CD14-positive monocyte (primary cell): ENCODE measurements around the gene IRF9. TPM values are rescaled to one million over a fixed set of nuclear protein-coding genes. Genes with fewer than 3 reads are reported as not detected.

ENCODE experiments used
- DNase-seq, 3 donors: peaks; one replicate each; pipeline ENCODE4 v3.0.0-alpha.2; 2011 to 2022
- H2AFZ ChIP-seq: 2 replicates; pipeline ENCODE4 v1.6.0; 2012; ENCODE audit warnings: mild to moderate bottlenecking, low read depth, low read length, inconsistent platforms; ENCODE audit not compliant: insufficient read depth, poor library complexity, severe bottlenecking
- H3K27ac ChIP-seq, 2 donors: 1 replicate in 1 of 2; 2 replicates in 1 of 2; pipeline ENCODE4 v1.5.1; 2012 to 2013; ENCODE audit warnings: low read length in 2 of 2, control low read depth in 1 of 2, inconsistent platforms in 1 of 2, low read depth in 1 of 2, mild to moderate bottlenecking in 1 of 2
- H3K27me3 ChIP-seq, 2 donors: one replicate each; pipeline versions ENCODE4 v1.6.0 to v1.6.1; 2011 to 2013; ENCODE audit warnings: low read length in 2 of 2; ENCODE audit not compliant: control insufficient read depth in 2 of 2, insufficient read depth in 2 of 2
- H3K36me3 ChIP-seq, 2 donors: replicated peaks in 1 of 2; 1 replicate in 1 of 2; 2 replicates in 1 of 2; pipeline versions ENCODE4 v1.5.1 to v1.6.1; 2012 to 2013; ENCODE audit warnings: low read length in 2 of 2, control low read depth in 1 of 2, inconsistent platforms in 1 of 2, mild to moderate bottlenecking in 1 of 2; ENCODE audit not compliant: insufficient read depth in 2 of 2, control insufficient read depth in 1 of 2
- H3K4me1 ChIP-seq, 2 donors: 1 replicate in 1 of 2; 2 replicates in 1 of 2; pipeline versions ENCODE4 v1.5.1 to v1.6.1; 2012 to 2013; ENCODE audit warnings: low read length in 2 of 2, control low read depth in 1 of 2, inconsistent platforms in 1 of 2, mild to moderate bottlenecking in 1 of 2, moderate library complexity in 1 of 2; ENCODE audit not compliant: insufficient read depth in 2 of 2, control insufficient read depth in 1 of 2
- H3K4me2 ChIP-seq: replicated peaks from 2 replicates; pipeline ENCODE3; 2012; ENCODE audit warnings: low read length, moderate library complexity, mild to moderate bottlenecking; ENCODE audit not compliant: poor library complexity, severe bottlenecking; ENCODE audit errors: extremely low read depth
- H3K4me3 ChIP-seq, 3 experiments: fragments of 200-600 bp in 1 of 3; sonication (generic) in 1 of 3; replicated peaks in 1 of 3; 1 replicate in 2 of 3; 2 replicates in 1 of 3; pipeline ENCODE4 v1.5.1; 2011 to 2013; ENCODE audit warnings: low read length in 3 of 3, mild to moderate bottlenecking in 3 of 3, control low read depth in 2 of 3, low read depth in 2 of 3, inconsistent platforms in 1 of 3, moderate library complexity in 1 of 3
- H3K79me2 ChIP-seq: 2 replicates; pipeline ENCODE4 v1.6.0; 2012; ENCODE audit warnings: mild to moderate bottlenecking, control low read depth, inconsistent platforms, low read length, moderate library complexity; ENCODE audit not compliant: insufficient read depth
- H3K9ac ChIP-seq: 2 replicates; pipeline ENCODE4 v1.6.0; 2017; ENCODE audit warnings: low read length, mild to moderate bottlenecking; ENCODE audit not compliant: insufficient read depth, poor library complexity, severe bottlenecking
- H3K9me3 ChIP-seq, 2 donors: replicated peaks in 1 of 2; 1 replicate in 1 of 2; 2 replicates in 1 of 2; pipeline versions ENCODE4 v1.5.1 to v1.6.1; 2012 to 2013; ENCODE audit warnings: low read length in 2 of 2, control low read depth in 1 of 2; ENCODE audit not compliant: control insufficient read depth in 1 of 2, insufficient read depth in 1 of 2
- H4K20me1 ChIP-seq: 2 replicates; pipeline ENCODE4 v1.6.0; 2012; ENCODE audit warnings: mild to moderate bottlenecking, low read length, control low read depth, moderate library complexity; ENCODE audit not compliant: insufficient read depth
- H3K27ac Mint-ChIP-seq, 7 donors: one replicate each; pipeline ENCODE4 v1.8.0; 2020; ENCODE audit warnings: mild to moderate bottlenecking in 7 of 7, mixed read lengths in 7 of 7, moderate library complexity in 6 of 7, inconsistent platforms in 2 of 7
- H3K27me3 Mint-ChIP-seq, 3 donors: one replicate each; pipeline ENCODE4 v1.8.0; 2021 to 2022; ENCODE audit warnings: low read depth in 3 of 3, mild to moderate bottlenecking in 3 of 3, mixed read lengths in 3 of 3, moderate library complexity in 3 of 3, inconsistent platforms in 1 of 3
- H3K36me3 Mint-ChIP-seq, 2 donors: one replicate each; pipeline ENCODE4 v1.8.0; 2020; ENCODE audit warnings: mixed read lengths in 2 of 2, inconsistent platforms in 1 of 2, mild to moderate bottlenecking in 1 of 2
- H3K4me1 Mint-ChIP-seq: one replicate; pipeline ENCODE4 v1.8.0; 2020; ENCODE audit warnings: mild to moderate bottlenecking, mixed read lengths
- H3K4me3 Mint-ChIP-seq, 2 donors: one replicate each; pipeline ENCODE4 v1.8.0; 2020; ENCODE audit warnings: mild to moderate bottlenecking in 2 of 2, mixed read lengths in 2 of 2, moderate library complexity in 1 of 2
- H3K9me3 Mint-ChIP-seq, 7 donors: one replicate each; pipeline ENCODE4 v1.8.0; 2020 to 2022; ENCODE audit warnings: mixed read lengths in 7 of 7, mild to moderate bottlenecking in 6 of 7, moderate library complexity in 6 of 7, inconsistent platforms in 2 of 7
- WGBS: methylation state at CpG from one replicate; pipeline ENCODE4 v1.1.5; 2013; ENCODE audit warnings: missing lambda C conversion rate; ENCODE audit not compliant: insufficient coverage; 5-methylcytosine and 5-hydroxymethylcytosine counted together
- intact Hi-C, 2 donors: fragments of 100-400 bp; cut with micrococcal nuclease; formaldehyde crosslinking; loops; one replicate each; pipeline versions ENCODE4 v1.15.0 to v1.15.1; 2023
- polyA plus RNA-seq, 3 donors: library from polyadenylated mRNA; depleted of rRNA in 1 of 3; unstranded in 2 of 3; stranded (reverse) in 1 of 3; fragments of 300-500 nt in 2 of 3; fragments of >200 nt in 1 of 3; fragmentation: Illumina TruSeq in 2 of 3; gene quantifications; 1 replicate in 2 of 3; 2 replicates in 1 of 3; pipeline ENCODE4 v1.2.3, GENCODE V29; 2012 to 2021
- TF ChIP-seq, protein P1 (sequence below): fragments of 200-600 bp; IDR thresholded peaks from one replicate; pipeline ENCODE4 v1.8.0; 2022; ENCODE audit warnings: antibody characterized with exemption, mild to moderate bottlenecking

The IRF9 gene
- polyA plus RNA-seq, 3 donors, result 44.7 to 208 (median 56.0) TPM

DNA sequence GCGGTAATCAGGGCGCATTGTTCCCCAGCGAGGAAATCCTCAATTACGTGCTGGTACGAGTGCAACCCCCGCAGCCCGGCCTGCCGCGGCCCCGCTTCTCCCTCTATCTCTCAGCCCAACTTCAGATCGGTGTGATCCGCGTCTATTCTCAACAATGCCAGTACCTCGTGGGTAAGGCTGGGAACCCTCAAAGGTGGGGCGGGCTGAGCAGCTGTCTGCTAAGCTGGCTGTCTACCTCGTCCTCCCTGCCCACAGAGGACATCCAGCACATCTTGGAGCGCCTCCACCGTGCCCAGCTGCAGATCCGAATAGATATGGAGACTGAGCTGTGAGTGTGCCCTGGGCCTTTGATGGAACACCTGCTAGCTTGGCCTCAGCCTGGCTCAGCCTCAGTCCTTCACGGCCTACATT lies 11.8 kb downstream of the IRF9 start:
- H3K27ac Mint-ChIP-seq, result peak overlapping the region in 1 of 7 donors; percentile 37
- H3K36me3 Mint-ChIP-seq, result peaks cover 62 to 79% of the 10 kb centered on the region in 2 donors
- H3K4me3 ChIP-seq, result peak overlapping the region in 1 of 3 experiments; percentile 68
- H3K79me2 ChIP-seq, result no peaks in the 10 kb centered on the region
- DNase-seq, result no peak
- no peak overlapping the region for H3K4me2 ChIP-seq
- TF ChIP-seq, protein P1, sequence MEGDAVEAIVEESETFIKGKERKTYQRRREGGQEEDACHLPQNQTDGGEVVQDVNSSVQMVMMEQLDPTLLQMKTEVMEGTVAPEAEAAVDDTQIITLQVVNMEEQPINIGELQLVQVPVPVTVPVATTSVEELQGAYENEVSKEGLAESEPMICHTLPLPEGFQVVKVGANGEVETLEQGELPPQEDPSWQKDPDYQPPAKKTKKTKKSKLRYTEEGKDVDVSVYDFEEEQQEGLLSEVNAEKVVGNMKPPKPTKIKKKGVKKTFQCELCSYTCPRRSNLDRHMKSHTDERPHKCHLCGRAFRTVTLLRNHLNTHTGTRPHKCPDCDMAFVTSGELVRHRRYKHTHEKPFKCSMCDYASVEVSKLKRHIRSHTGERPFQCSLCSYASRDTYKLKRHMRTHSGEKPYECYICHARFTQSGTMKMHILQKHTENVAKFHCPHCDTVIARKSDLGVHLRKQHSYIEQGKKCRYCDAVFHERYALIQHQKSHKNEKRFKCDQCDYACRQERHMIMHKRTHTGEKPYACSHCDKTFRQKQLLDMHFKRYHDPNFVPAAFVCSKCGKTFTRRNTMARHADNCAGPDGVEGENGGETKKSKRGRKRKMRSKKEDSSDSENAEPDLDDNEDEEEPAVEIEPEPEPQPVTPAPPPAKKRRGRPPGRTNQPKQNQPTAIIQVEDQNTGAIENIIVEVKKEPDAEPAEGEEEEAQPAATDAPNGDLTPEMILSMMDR, result no peak
- H3K4me3 Mint-ChIP-seq, result no peak overlapping the region
- peaks cover 10 to 19% (median 16%) of the 10 kb centered on the region in 3 donors for H3K27me3 Mint-ChIP-seq
- H3K9me3 ChIP-seq, result no peaks in the 10 kb centered on the region
- H3K27ac ChIP-seq, result no peak overlapping the region
- H2AFZ ChIP-seq, result no peak overlapping the region
- H3K27me3 ChIP-seq, result no peaks in the 10 kb centered on the region
- WGBS, result 64% methylated on average over 15 of the region's 20 CpGs
- no peak overlapping the region for H3K9ac ChIP-seq
- peaks cover 31% of the 10 kb centered on the region for H3K4me1 Mint-ChIP-seq
- H4K20me1 ChIP-seq, result peaks cover 28% of the 10 kb centered on the region
- H3K36me3 ChIP-seq, result peaks cover 36 to 62% of the 10 kb centered on the region in 2 donors
- H3K4me1 ChIP-seq, result peaks cover 22 to 31% of the 10 kb centered on the region in 2 donors
- peaks cover 0 to 2% (median 0%) of the 10 kb centered on the region in 7 donors for H3K9me3 Mint-ChIP-seq
- intact Hi-C loops, result no loop called here

DNA sequence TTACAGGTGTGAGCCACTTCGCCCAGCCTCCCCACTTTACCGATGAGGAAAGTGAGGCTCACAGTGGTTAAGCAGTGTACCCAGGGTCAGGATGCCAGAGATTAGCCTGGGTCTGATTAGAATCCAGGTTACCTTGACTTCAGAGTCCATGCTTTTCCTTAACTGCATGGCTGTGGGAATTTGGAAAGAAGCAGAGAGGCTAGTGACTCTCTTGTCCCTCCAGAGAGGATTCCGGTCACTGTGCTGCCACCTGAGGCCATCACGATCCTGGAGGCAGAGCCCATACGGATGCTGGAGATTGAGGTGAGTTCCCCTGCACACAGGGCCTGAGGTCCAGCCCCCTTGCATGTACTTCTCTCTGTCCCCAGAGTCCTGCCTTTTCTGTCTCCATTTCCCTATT lies 15.5 kb downstream of the IRF9 start:
- H3K27ac Mint-ChIP-seq, result peak overlapping the region in 1 of 7 donors; percentile 54

More for the DNA sequence above, 15.5 kb downstream of the IRF9 start:
- Histone ChIP-seq H3K4me1 (peaks cover 9 to 11% of the 10 kb centered on the region in 2 donors), H3K79me2 (no peaks in the 10 kb centered on the region), H3K36me3 (peaks cover 62 to 80% of the 10 kb centered on the region in 2 donors), H3K27ac (no peak overlapping the region), H3K4me2 (no peak overlapping the region), H3K9me3 (no peaks in the 10 kb centered on the region), H3K9ac (no peak overlapping the region), H2AFZ (no peak overlapping the region), H4K20me1 (peaks cover 17% of the 10 kb centered on the region), H3K27me3 (no peaks in the 10 kb centered on the region), H3K4me3 (no peak overlapping the region)
- Mint-ChIP-seq H3K9me3 (no peaks in the 10 kb centered on the region), H3K27me3 (peaks cover 4 to 7% (median 7%) of the 10 kb centered on the region in 3 donors), H3K4me1 (peaks cover 9% of the 10 kb centered on the region), H3K36me3 (peaks cover 75 to 88% of the 10 kb centered on the region in 2 donors), H3K4me3 (no peak overlapping the region)
- TF ChIP-seq, protein P1, result no peak
- WGBS, result 99% methylated on average over 5 of the region's 5 CpGs
- no peak for DNase-seq
- intact Hi-C loops, result no loop called here
